Measurements from ENCODE around the gene HECTD1. TPM values are rescaled to one million over a fixed set of nuclear protein-coding genes. Genes with fewer than 3 reads are reported as not detected.
A peak's percentile ranks its signal among the peaks of the same experiment; 100 is the strongest.

The HECTD1 gene
- total RNA-seq, 1 experiment from 2014 or later: 88.5 TPM

- TF ChIP-seq NR1H2 (CRISPR knock-in tag; IDR thresholded peaks at IDR 0.05) (no peak), FOXK1 (CRISPR knock-in tag; IDR thresholded peaks at IDR 0.05) (peak; percentile 13; the same call in 1 of the 2 replicates), ZNF281 (CRISPR knock-in tag; IDR thresholded peaks at IDR 0.05) (peak; percentile 74; the same call in 1 of the 2 replicates), GTF2I (CRISPR knock-in tag; conservative IDR thresholded peaks at IDR 0.05) (no peak), ZNF219 (CRISPR knock-in tag; IDR thresholded peaks at IDR 0.05; ENCODE audit: borderline replicate concordance) (peak; percentile 84; the same call in 1 of the 2 replicates), ZNF512 (CRISPR knock-in tag; IDR thresholded peaks at IDR 0.05; ENCODE audit: borderline replicate concordance) (no peak), ZNF121 (CRISPR knock-in tag; IDR thresholded peaks at IDR 0.05) (no peak), TP53 (CRISPR knock-in tag; IDR thresholded peaks at IDR 0.05) (no peak), RELA (CRISPR knock-in tag; IDR thresholded peaks at IDR 0.05; ENCODE audit: borderline replicate concordance) (no peak), USF2 (CRISPR knock-in tag; IDR thresholded peaks at IDR 0.05) (no peak; the same call in 1 of the 2 replicates), MXD4 (CRISPR knock-in tag; IDR thresholded peaks at IDR 0.05; ENCODE audit: borderline replicate concordance) (no peak), CREB1 (CRISPR knock-in tag; IDR thresholded peaks at IDR 0.05) (peak; percentile 65), ZMAT4 (CRISPR knock-in tag; IDR thresholded peaks at IDR 0.05) (no peak)
Measured at GRCh38 chr14:31207755-31208545, at the start of gene HECTD1 (continued).

- no peak overlapping the region for H3K4me3 Mint-ChIP-seq
- peaks cover 4% of the 10 kb centered on the region; the same call in 1 of the 2 replicates for H3K4me1 Mint-ChIP-seq
- CTCF ChIA-PET: interaction anchor here (1.0 kb wide), 1 partner anchor 50 kb away, joined by 5 read pairs; the partner anchor contains the start of gene HECTD1
- no peak overlapping the region for H3K27ac Mint-ChIP-seq
- POLR2A ChIA-PET: no interaction called here
- peaks cover 3% of the 10 kb centered on the region; the same call in 1 of the 2 replicates for H3K36me3 Mint-ChIP-seq
- no peaks in the 10 kb centered on the region for H3K27me3 Mint-ChIP-seq (ENCODE audit: low read depth)
- no peak for TF ChIP-seq ZNF512 (CRISPR knock-in tag; IDR thresholded peaks at IDR 0.05; ENCODE audit: borderline replicate concordance)
- TF ChIP-seq ATF6 (CRISPR knock-in tag; IDR thresholded peaks at IDR 0.05): no peak
- no peak for TF ChIP-seq MXD4 (CRISPR knock-in tag; IDR thresholded peaks at IDR 0.05; ENCODE audit: borderline replicate concordance)
- no peak for TF ChIP-seq ATF1 (CRISPR knock-in tag; IDR thresholded peaks at IDR 0.05)
- no peak for TF ChIP-seq SOX15 (CRISPR knock-in tag; IDR thresholded peaks at IDR 0.05)
- no peak for ATAC-seq
- no peak for DNase-seq (ENCODE audit: low spot score)
- peaks cover 10% of the 10 kb centered on the region for H3K9me3 Mint-ChIP-seq
Measured at GRCh38 chr14:31257244-31257553, 49.6 kb upstream of the HECTD1 start.

Data from WTC11 (cell line).